Lower lobe of right lung (tissue), 2 donors: ENCODE results near the gene INPP4B. TPM values are rescaled to one million over a fixed set of nuclear protein-coding genes. Genes with fewer than 3 reads are reported as not detected.
A peak's percentile ranks its signal among the peaks of the same experiment; 100 is the strongest.

Source experiments
- ATAC-seq, 2 donors: fragments of 200-7000 bp; cut with Tn5 transposase; one replicate each; pipeline ENCODE4 v1.9.1; 2020 to 2022; ENCODE audit warnings: mild to moderate bottlenecking in 2 of 2, moderate library complexity in 2 of 2
- DNase-seq: peaks from one replicate; pipeline ENCODE4 v3.0.0-alpha.2; 2020
- H3K27ac ChIP-seq: fragments of 200-600 bp; one replicate; pipeline ENCODE4 v1.8.0; 2022
- H3K27me3 ChIP-seq: fragments of 200-600 bp; one replicate; pipeline ENCODE4 v1.8.0; 2022; ENCODE audit warnings: low read depth
- H3K36me3 ChIP-seq: fragments of 200-600 bp; one replicate; pipeline ENCODE4 v1.8.0; 2022; ENCODE audit warnings: mild to moderate bottlenecking
- H3K4me1 ChIP-seq: fragments of 200-600 bp; one replicate; pipeline ENCODE4 v1.8.0; 2022
- H3K4me3 ChIP-seq: fragments of 200-600 bp; one replicate; pipeline ENCODE4 v1.8.0; 2022; ENCODE audit warnings: mild to moderate bottlenecking
- H3K9me3 ChIP-seq: fragments of 200-600 bp; one replicate; pipeline ENCODE4 v1.8.0; 2022
- intact Hi-C: fragments of 100-400 bp; cut with DNase I; formaldehyde crosslinking; loops from one replicate; pipeline ENCODE4 v1.11.0; 2022
- total RNA-seq: library from RNA; stranded (reverse); fragmentation: NEBNext Ultra II Directional; extraction: Animal tissue kit (Norgen Biotek cat#: 25700); gene quantifications from one replicate; pipeline ENCODE4 v1.2.1, GENCODE V29; 2021
- TF ChIP-seq, protein P1 (sequence below): fragments of 200-600 bp; IDR thresholded peaks from one replicate; pipeline ENCODE4 v1.8.0; 2022; ENCODE audit warnings: antibody characterized with exemption, mild to moderate bottlenecking
- donor health status: DM: no; HTN: yes; CAD: no; lungs with severe emphysema.

Gene INPP4B
- total RNA-seq, 1 donor from 2014 or later: 12.1 TPM

DNA sequence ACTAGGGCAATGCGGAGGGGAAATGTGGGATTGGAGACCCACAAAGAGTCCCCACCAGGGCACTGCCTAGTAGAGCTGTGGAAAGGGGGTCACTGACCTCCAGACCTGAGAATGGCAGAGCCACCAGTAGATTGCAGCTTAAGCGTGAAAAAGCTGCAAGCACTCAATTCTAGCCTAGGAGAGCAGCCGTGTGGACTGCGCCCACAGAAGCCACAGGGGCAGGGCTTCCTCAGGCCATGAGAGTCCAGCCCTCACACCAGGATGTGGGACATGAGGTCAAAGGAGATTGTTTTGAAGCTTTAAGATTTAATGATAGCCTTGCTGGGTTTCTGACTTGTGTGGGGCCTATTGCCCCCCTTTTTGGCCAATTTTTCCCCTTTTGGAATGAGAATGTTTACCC, 379.0 kb downstream of the INPP4B start:
- Histone ChIP-seq H3K9me3 (no peaks in the 10 kb centered on the region), H3K4me1 (no peaks in the 10 kb centered on the region), H3K4me3 (no peak overlapping the region), H3K27ac (no peak overlapping the region), H3K36me3 (no peaks in the 10 kb centered on the region), H3K27me3 (no peaks in the 10 kb centered on the region)
- intact Hi-C loops: no loop called here
- DNase-seq (no peak), ATAC-seq (no peak)
- TF ChIP-seq, protein P1, sequence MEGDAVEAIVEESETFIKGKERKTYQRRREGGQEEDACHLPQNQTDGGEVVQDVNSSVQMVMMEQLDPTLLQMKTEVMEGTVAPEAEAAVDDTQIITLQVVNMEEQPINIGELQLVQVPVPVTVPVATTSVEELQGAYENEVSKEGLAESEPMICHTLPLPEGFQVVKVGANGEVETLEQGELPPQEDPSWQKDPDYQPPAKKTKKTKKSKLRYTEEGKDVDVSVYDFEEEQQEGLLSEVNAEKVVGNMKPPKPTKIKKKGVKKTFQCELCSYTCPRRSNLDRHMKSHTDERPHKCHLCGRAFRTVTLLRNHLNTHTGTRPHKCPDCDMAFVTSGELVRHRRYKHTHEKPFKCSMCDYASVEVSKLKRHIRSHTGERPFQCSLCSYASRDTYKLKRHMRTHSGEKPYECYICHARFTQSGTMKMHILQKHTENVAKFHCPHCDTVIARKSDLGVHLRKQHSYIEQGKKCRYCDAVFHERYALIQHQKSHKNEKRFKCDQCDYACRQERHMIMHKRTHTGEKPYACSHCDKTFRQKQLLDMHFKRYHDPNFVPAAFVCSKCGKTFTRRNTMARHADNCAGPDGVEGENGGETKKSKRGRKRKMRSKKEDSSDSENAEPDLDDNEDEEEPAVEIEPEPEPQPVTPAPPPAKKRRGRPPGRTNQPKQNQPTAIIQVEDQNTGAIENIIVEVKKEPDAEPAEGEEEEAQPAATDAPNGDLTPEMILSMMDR: no peak

DNA sequence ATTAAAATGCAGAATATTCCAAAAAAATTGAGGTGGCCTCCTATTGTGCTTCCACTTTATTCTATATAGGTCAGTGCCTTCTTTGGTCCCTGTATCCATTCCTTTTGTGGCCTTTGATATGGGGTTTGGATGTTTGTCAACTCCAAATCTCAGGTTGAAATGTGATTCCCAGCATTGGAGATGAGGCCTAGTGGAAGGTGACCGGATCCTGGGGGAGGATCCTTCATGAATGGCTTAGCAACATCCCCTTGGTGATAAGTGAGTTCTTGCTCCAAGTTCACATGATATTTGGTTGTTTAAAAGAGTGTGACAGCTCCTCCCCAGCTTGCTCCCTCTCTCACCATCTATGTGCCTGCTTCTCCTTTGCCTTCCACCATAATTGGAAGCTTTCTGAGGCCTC, 380.6 kb downstream of the INPP4B start:
- no peaks in the 10 kb centered on the region for H3K9me3 ChIP-seq
- intact Hi-C loops: no loop called here
- DNase-seq: no peak
- H3K27me3 ChIP-seq: no peaks in the 10 kb centered on the region
- no peak overlapping the region for H3K27ac ChIP-seq
- TF ChIP-seq, protein P1: no peak
- H3K4me3 ChIP-seq: no peak overlapping the region
- H3K4me1 ChIP-seq: no peaks in the 10 kb centered on the region
- no peaks in the 10 kb centered on the region for H3K36me3 ChIP-seq
- ATAC-seq: no peak

DNA sequence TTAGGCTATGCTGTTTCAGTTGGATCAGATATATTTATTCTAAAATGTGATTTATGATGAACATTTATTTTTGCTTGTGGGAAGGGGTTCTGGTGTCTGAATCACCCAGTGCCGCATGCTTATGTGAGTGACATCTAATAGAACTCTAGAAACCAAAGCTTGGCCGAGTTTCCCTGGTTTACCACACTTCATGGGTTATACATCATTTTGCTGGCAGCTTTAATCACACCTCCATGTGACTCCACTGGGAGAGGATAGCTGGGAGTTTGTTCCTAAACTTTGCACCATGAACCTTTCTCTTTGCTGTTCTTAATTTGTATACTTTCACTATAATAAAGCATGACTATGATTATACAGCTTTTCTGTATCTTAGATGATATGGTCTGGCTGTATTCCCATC, 382.9 kb downstream of the INPP4B start:
- TF ChIP-seq, protein P1: no peak
- Histone ChIP-seq H3K27me3 (no peaks in the 10 kb centered on the region), H3K4me1 (no peaks in the 10 kb centered on the region), H3K4me3 (no peak overlapping the region), H3K9me3 (no peaks in the 10 kb centered on the region), H3K36me3 (no peaks in the 10 kb centered on the region), H3K27ac (no peak overlapping the region)
- ATAC-seq: no peak
- no peak for DNase-seq
- intact Hi-C loops: no loop called here

DNA sequence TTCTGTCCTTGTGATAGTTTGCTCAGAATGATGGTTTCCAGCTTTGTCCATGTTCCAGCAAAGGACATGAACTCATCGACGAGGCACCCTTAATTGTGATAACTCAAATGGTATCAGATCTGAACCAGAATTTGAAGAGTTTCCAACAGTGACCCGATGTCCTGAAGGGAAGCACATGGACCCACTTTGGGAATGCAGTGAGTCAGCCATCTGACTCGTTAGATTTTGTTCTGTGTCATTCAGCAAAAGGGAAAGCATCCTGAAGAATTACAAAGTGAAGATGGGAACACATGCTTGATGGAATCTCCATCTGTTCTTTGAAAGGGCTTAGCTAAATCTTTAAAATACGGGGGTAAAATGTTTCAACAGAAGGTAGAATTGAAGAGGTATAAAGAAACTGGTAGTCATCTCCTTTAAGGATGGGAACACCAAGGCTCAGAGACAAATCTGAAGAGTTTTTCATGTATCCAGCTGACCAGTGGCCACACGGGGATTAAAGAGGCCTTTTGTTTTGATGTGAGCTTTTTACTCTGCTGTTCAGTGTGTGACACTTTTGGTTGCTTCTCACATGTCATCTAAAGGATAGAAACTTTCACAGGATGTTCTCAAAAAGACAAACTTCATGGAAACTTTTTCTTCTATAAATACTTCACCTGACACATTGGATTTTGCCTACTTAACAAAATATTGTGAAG, 393.8 kb downstream of the INPP4B start:
- Histone ChIP-seq H3K4me3 (no peak overlapping the region), H3K9me3 (no peaks in the 10 kb centered on the region), H3K27me3 (no peaks in the 10 kb centered on the region), H3K27ac (no peak overlapping the region), H3K36me3 (no peaks in the 10 kb centered on the region), H3K4me1 (no peaks in the 10 kb centered on the region)
- intact Hi-C loops: no loop called here
- ATAC-seq: no peak
- DNase-seq: no peak
- TF ChIP-seq, protein P1: no peak

DNA sequence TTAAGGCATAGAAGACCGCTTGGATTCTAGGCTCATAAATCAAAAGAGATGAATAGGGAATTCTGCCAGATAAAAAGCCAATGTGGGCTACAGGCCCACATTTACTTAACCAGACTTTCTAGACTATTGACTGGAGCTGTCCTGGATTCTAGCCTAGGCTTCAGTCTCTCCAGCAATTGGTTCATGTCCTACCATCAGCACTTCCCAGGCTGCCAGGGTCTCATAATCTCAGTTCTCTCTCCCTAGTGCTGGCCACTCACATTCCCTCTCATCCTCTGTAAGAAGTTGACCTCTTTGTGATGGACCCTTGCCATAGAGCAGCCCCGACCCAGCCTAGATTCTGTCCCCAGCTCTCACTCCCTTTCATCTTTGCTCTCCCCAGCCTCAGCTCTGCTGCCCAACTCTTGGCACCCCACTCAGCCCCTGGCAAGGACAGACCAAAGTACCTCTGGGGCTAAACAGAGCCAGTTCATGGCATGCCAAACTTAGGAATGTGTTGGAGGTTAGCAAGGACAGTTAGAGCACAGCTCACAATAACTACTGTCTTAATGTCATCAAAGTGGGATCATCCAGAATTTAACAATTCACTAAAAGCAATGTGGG, 396.2 kb downstream of the INPP4B start:
- peak in 1 of 2 donors; percentile 39 for ATAC-seq
- Histone ChIP-seq H3K27me3 (no peaks in the 10 kb centered on the region), H3K27ac (no peak overlapping the region), H3K4me1 (no peaks in the 10 kb centered on the region), H3K9me3 (no peaks in the 10 kb centered on the region), H3K36me3 (no peaks in the 10 kb centered on the region), H3K4me3 (no peak overlapping the region)
- no peak for DNase-seq
- TF ChIP-seq, protein P1: no peak
- intact Hi-C loops: no loop called here
